ENCODE measurements around the gene HIPK1.

The HIPK1 gene

DNA sequence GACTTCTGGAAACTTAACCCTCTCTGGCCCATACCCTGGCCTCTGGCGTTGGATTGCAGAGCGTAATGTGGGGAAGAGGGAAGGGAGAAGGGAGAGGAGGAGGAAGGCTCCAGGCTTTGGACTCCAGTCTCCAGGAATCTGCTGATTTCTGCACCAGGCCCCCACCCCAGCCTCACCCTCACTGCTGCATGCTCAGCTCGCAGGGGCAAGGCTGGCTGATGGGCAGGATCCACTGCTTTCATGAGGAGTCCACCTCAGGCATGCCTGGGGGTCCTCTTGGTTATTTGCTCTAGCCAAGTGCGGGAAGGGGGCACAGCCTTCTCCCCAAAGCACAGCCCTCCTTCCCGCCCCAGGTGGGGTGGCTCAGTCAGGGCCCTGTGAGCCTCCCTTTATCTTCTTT is 53.8 kb downstream of the HIPK1 start:
- H3K4me3 ChIP-seq (ENCODE audit: low read length): no peak overlapping the region
- TF ChIP-seq, protein P1, sequence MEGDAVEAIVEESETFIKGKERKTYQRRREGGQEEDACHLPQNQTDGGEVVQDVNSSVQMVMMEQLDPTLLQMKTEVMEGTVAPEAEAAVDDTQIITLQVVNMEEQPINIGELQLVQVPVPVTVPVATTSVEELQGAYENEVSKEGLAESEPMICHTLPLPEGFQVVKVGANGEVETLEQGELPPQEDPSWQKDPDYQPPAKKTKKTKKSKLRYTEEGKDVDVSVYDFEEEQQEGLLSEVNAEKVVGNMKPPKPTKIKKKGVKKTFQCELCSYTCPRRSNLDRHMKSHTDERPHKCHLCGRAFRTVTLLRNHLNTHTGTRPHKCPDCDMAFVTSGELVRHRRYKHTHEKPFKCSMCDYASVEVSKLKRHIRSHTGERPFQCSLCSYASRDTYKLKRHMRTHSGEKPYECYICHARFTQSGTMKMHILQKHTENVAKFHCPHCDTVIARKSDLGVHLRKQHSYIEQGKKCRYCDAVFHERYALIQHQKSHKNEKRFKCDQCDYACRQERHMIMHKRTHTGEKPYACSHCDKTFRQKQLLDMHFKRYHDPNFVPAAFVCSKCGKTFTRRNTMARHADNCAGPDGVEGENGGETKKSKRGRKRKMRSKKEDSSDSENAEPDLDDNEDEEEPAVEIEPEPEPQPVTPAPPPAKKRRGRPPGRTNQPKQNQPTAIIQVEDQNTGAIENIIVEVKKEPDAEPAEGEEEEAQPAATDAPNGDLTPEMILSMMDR (conservative IDR thresholded peaks at IDR 0.05; ENCODE audit: low read depth, low read length): no peak
- DNase-seq (ENCODE audit: low read depth): no peak

DNA sequence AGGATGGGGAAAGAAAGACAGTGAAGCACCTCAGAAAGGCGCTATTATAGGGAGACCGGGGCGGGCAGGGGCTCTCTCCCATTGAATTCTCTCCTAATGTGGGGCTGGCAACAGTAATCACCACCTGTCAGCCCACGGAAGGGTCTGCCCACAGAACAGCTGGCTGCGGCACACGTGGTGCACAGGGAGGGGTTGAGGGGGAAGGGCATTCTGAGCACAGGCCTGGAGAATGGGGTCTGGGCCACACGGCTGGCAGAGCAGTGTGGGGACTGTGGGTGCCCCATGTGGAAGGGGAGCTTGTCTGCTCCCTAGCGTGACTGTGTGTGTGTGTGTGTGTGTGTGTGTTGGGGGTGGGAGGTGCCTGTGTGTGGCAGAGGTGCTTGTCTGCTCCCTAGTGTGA is 54.3 kb downstream of the HIPK1 start:
- H3K4me3 ChIP-seq (ENCODE audit: low read length): no peak overlapping the region
- no peak for DNase-seq (ENCODE audit: low read depth)
- TF ChIP-seq, protein P1 (conservative IDR thresholded peaks at IDR 0.05; ENCODE audit: low read depth, low read length): no peak

DNA sequence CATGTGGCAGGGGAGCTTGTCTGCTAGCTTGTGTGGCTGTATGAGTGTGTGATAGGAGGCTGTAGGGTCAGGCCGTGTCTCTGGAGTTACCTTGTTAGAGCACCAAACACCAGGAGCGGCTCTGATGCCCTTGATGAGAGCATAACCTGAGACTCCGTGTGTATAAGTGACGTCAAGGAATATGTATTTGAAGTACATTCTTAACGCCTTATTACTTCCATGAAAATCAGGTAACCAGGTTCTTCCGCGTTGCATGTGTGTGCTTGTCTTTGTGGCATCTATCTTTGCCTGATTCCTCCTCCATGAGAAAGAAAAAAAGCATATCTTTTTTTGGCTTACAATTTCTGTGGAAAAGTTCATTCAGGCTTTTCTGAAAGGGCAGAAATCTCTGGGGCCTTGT is 54.7 kb downstream of the HIPK1 start:
- TF ChIP-seq, protein P1 (conservative IDR thresholded peaks at IDR 0.05; ENCODE audit: low read depth, low read length): no peak
- H3K4me3 ChIP-seq (ENCODE audit: low read length): no peak overlapping the region
- no peak for DNase-seq (ENCODE audit: low read depth)

DNA sequence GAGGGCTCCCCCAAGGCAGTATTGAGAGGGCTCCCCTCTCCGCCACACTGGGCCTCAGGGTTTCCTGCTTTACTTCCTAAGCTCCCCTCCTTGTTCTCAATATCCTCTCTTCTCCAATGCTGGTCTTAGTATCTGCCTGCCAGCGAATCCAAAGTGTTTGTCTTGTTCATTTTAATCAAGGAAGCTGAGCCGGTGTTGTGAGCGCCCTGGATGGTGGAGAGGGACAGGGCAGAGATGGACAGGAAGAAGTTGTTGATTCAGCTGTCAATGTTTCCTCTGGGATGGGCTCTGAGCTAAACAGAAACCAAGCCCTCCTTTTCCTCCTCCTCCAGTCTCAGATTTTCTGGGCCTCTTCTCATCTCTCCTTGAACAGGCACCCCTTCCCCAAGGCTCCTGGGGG is 55.6 kb downstream of the HIPK1 start:
- TF ChIP-seq, protein P1 (conservative IDR thresholded peaks at IDR 0.05; ENCODE audit: low read depth, low read length): no peak
- H3K4me3 ChIP-seq (ENCODE audit: low read length): no peak overlapping the region
- DNase-seq (ENCODE audit: low read depth): no peak

DNA sequence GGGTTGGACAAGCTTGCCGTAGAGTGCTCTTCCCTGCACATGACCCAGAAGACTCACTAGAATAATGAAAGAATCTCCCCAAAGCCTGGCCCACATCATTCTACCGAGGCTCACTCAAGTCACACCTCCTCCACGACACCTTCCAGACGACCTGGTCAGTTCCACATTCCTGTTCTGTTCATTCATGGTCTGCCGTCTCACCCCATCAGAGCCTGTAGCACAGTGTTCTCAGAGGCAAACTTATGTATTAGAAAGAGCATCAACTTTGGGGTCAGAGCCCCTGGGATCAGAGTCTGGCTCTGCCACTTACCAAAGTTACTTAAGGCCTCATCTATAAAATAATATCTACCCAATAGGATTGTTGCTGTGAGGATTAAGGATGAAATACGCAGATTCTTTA is 57.7 kb downstream of the HIPK1 start:
- TF ChIP-seq, protein P1 (conservative IDR thresholded peaks at IDR 0.05; ENCODE audit: low read depth, low read length): no peak
- no peak for DNase-seq (ENCODE audit: low read depth)
- H3K4me3 ChIP-seq (ENCODE audit: low read length): no peak overlapping the region

DNA sequence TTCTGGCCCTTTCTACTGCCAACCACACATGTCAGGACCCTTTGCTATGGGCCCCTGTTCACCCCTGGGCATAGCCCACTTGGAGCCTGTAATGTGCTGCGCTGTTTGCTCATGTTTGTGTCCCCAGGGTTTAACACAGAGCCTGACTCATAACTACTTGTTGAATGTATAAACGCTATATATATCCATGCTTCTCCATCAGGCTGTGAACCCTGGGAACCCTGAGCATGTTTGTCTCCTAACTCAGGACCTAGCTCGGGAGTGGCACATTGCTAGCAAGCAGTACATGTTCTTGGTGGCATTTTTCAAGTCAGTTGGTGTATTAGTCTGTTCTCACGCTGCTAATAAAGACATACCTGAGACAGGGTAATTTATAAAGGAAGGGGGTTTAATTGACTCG is 58.1 kb downstream of the HIPK1 start:
- H3K4me3 ChIP-seq (ENCODE audit: low read length): no peak overlapping the region
- no peak for DNase-seq (ENCODE audit: low read depth)
- TF ChIP-seq, protein P1 (conservative IDR thresholded peaks at IDR 0.05; ENCODE audit: low read depth, low read length): no peak

DNA sequence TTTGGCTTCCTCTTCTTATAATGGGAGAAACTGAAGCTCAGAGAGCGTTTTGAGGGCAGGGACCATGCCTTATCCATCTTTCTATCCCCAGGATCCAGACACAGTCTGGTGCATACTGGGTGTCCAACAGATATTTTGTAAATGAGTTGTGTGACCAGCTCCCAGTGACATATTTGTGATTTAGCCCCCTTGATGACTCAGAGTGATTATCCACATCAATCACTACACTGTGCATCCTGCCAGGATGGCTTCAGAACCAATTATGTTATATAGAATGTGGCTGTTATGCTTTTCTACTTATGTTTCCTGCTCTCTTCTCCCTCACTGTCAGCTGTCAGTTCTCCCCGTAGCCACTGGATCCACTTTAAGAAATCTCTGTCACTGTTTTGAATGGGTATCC is 61.4 kb downstream of the HIPK1 start:
- no peak overlapping the region for H3K4me3 ChIP-seq (ENCODE audit: low read length)
- DNase-seq (ENCODE audit: low read depth): no peak
- TF ChIP-seq, protein P1 (conservative IDR thresholded peaks at IDR 0.05; ENCODE audit: low read depth, low read length): no peak
